SH-SY5Y (cell line): Measurements from ENCODE around the gene PRKG1.

Source experiments
- GATA2 ChIP-seq: IDR thresholded peaks from 2 replicates; pipeline ENCODE4 v1.6.1; 2011; ENCODE audit warnings: mild to moderate bottlenecking, low read depth, low read length
- GATA3 ChIP-seq: IDR thresholded peaks from 2 replicates; pipeline ENCODE4 v1.6.1; 2011; ENCODE audit warnings: low read depth, mild to moderate bottlenecking, low read length, moderate library complexity

PRKG1 gene

DNA sequence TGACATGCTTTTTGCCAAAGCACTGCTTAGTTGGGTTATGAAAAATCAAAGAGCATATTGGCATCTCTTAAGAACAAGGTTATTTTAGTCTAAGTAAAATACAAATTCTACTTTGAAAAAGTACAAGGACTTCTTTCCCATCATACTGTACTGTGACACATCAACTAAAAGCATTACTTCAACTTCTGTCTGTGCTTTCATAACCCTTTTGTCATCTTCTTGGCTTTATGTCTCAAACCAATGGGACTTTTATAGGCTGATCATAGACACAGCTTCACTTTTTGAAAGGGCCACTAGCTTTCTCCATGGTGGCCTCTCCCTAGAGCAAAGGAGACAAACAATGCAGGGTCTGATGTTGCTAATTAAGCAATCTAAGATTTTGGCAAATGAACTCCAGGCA, 814.0 kb downstream of the PRKG1 start:
- TF ChIP-seq GATA3: no peak
- TF ChIP-seq GATA2: no peak

- TF ChIP-seq GATA2 (no peak), GATA3 (no peak)
These were observed 818.0 kb downstream of the PRKG1 start for GRCh38 chr10:51892313-51892712.

- TF ChIP-seq GATA3 (no peak), GATA2 (no peak)
These were observed 818.8 kb downstream of the PRKG1 start for GRCh38 chr10:51892965-51893658.

- TF ChIP-seq GATA2 (no peak), GATA3 (no peak)
These were observed 820.7 kb downstream of the PRKG1 start for GRCh38 chr10:51894771-51895578.

GRCh38 chr10:51896849-51897248, 822.6 kb downstream of the PRKG1 start:
- TF ChIP-seq GATA3 (no peak), GATA2 (no peak)

GRCh38 chr10:51897560-51897959, 823.3 kb downstream of the PRKG1 start:
- no peak for TF ChIP-seq GATA3
- TF ChIP-seq GATA2: no peak

DNA sequence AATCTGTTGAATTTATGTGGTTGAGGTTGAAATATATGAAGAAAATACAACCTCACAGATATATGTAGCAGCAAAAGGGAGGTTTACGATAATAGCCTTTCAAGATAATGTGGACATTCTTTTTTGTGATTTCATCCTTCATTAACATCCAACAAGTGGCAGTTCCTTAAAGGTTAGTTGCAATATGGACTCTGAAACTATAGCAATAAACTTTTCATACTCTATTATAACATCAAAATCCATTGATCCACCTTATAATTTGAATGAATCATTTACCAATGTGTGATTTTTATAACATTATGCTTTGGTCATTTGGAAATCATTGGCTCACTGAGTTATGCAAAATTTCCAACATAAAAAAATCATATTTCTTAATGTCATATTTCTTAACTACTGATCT, 825.9 kb downstream of the PRKG1 start:
- no peak for TF ChIP-seq GATA3

DNA sequence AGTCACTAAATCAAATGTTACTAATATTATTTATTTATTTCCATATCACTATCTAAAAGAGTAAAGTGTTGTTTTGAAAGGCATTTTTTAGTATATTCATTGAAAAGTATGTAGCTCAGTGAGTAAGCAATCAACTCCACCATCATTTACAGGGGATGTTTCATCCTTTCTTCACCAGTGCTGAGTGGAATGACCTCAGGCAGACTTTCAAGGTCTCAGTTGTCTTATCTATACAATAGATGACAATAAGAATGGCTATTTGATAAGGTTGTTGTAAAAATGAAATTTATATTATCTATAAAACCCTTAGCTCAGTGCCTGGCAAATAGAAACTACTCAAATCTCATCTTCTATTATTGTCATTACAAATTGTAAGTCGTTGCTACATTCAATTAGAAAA, 829.4 kb downstream of the PRKG1 start:
- TF ChIP-seq GATA3 (no peak), GATA2 (no peak)

DNA sequence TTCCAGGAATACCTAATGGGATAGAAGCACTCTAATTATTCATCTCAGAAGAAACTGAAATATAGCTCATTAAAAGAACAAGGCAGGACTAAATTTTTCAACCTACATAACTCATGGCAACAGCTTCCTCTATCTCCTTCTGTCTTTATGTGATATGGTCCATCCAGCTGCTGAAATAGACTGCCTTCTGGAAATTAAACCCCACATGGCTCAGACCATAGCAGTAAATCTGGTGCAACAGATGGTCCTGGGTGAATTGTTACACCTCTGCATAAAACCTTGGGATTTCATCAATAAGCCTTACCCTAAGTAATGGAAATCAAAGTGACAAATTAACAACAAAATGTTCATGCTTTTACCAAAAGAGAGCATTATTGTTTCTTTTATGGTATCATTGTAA, 830.7 kb downstream of the PRKG1 start:
- TF ChIP-seq GATA2 (no peak), GATA3 (no peak)

DNA sequence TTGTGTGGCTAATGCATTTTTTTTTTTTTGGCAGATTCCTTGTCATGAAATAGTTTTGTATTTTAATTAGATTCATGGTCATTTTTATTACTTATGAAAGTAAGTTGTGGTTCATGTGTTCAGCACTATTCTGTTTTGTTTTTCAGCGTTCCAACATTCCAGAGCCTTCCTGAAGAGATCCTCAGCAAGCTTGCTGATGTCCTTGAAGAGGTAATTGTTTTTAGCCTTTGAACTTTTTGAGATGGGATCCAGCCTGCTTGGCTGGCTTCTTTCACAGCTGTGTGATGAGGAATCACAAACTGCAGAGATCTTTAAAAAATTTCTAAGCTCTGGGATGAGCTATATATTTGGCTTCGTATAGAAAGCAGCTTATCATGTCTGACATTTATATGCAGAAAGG, 833.1 kb downstream of the PRKG1 start:
- TF ChIP-seq GATA3 (no peak), GATA2 (no peak)

DNA sequence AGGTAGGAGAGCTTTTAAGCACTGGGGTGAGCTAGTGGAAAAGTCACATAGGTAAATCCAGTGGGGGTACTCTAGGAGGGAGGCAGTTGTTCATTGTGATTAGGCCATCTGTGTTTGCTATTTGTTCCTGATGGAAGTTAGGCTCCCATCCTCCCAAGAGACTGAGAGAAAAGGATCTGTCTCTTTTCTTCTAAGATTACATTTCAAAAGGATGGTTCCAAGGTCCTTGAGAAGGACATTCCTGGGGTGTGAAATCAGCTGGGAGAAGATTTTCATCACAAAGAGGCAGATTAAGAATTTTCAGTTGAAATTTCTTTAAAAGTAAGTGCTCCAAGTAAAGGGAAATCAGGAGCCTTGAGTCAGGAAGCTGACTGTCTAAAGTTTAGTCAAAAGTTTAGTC, 835.9 kb downstream of the PRKG1 start:
- TF ChIP-seq GATA3 (no peak), GATA2 (no peak)

DNA sequence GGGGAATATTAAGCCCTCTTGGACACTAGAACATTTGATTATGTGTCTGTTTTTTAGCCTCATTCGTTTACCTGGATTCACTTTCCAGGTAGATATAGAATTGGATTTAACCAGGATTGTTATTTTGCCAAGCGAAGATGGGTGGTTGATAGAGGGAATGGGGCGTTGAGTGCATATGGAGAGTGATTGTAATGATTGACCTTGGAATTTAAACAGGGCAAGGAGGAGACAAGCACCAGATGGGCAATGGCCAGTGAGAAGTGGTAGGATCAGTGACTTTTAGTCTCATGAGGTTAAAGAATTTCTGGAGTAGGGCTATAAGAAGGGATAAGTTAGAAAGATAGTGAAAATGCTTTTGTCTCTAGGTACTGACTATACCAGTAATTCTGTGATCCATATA, 836.3 kb downstream of the PRKG1 start:
- TF ChIP-seq GATA3 (no peak), GATA2 (no peak)

GRCh38 chr10:51911723-51912122, 837.4 kb downstream of the PRKG1 start:
- no peak for TF ChIP-seq GATA3
- TF ChIP-seq GATA2: no peak

GRCh38 chr10:51915031-51915542, 840.8 kb downstream of the PRKG1 start:
- TF ChIP-seq GATA2 (no peak), GATA3 (no peak)

DNA sequence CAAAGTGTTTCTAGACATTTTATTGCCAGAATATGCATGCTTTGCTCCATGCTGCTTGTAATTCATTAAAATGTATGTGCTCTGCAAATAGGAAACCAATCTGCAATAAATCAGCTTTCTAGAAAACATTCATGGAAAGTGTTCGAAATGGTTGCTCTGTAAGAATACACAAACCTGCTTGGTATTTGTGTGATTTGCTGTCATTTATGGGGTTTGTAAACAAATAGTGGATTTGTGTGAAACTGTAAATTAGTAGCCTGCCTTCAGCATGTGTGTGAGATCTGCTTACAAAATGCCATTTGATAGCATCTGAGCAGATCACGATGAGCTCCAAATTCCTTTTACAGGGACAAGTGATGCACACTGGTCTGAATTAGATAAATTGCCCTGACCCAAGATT, 844.2 kb downstream of the PRKG1 start:
- TF ChIP-seq GATA3 (no peak), GATA2 (no peak)

GRCh38 chr10:51918884-51919325, 844.6 kb downstream of the PRKG1 start:
- TF ChIP-seq GATA2 (no peak), GATA3 (no peak)

GRCh38 chr10:51920672-51921071, 846.4 kb downstream of the PRKG1 start:
- TF ChIP-seq GATA2: no peak
- TF ChIP-seq GATA3: no peak
